K562 (cell line): ENCODE data around the gene KRT81. TPM values are rescaled to one million over a fixed set of nuclear protein-coding genes. Genes with fewer than 3 reads are reported as not detected.

ENCODE experiments used
- ATAC-seq: fragments of 200-7000 bp; cut with Tn5 transposase; 3 replicates; pipeline ENCODE4 v1.9.1; 2020; ENCODE audit warnings: moderate library complexity
- BruUV-seq: library from RNA; stranded (reverse); fragments of 400-500 nt; replicated peaks from 2 replicates; lab custom pipeline; 2021; lab: Mats Ljungman, UMichigan
- CTCF ChIA-PET: fragments of 300-600 bp; formaldehyde crosslinking; extraction: SDS; loops from one replicate; lab custom pipeline; 2021; ENCODE audit warnings: low intra/inter-chr PET ratio; lab: Yijun Ruan, JAX
- POLR2A ChIA-PET: fragments of 300-600, 350-650 bp; sonication (Branson Sonifier 250); formaldehyde crosslinking; extraction: SDS; loops from one replicate; lab custom pipeline; 2021; ENCODE audit warnings: antibody characterized with exemption, inconsistent platforms; lab: Yijun Ruan, JAX
- DNase-seq, 4 experiments: peaks; one replicate each; pipeline versions ENCODE4 v3.0.0 to v3.0.0-alpha.2; 2011 to 2018; ENCODE audit warnings: low spot score in 3 of 4, mixed read lengths in 3 of 4; ENCODE audit errors: extremely low read depth in 1 of 4
- FAIRE-seq: peaks from 2 replicates; lab custom pipeline; 2011; peaks lifted over from hg19 to GRCh38; lab: Jason Lieb, UNC
- H2AFZ ChIP-seq: 2 replicates; pipeline ENCODE4 v1.6.0; 2011; ENCODE audit warnings: low read depth, low read length, control low read depth, inconsistent platforms
- H3K27ac ChIP-seq: fragments of 200-600 bp; 3 replicates; pipeline ENCODE4 v1.8.0; 2011; ENCODE audit warnings: low read depth, mild to moderate bottlenecking, control low read depth, inconsistent platforms, low read length, moderate library complexity, mixed read lengths; ENCODE audit errors: extremely low read depth
- H3K27me3 ChIP-seq, 2 experiments: fragments of 300-600 bp in 1 of 2; 2 replicates in 1 of 2; 3 replicates in 1 of 2; pipeline versions ENCODE4 v1.6.0 to v1.8.0; 2011; ENCODE audit warnings: inconsistent platforms in 2 of 2, low read length in 2 of 2, mild to moderate bottlenecking in 1 of 2, mixed read lengths in 1 of 2, moderate library complexity in 1 of 2; ENCODE audit not compliant: control insufficient read depth in 2 of 2, insufficient read depth in 2 of 2
- H3K36me3 ChIP-seq: fragments of 300-600 bp; 3 replicates; pipeline ENCODE4 v1.8.0; 2011; ENCODE audit warnings: mild to moderate bottlenecking, low read length, inconsistent platforms; ENCODE audit not compliant: control insufficient read depth, insufficient read depth
- H3K4me1 ChIP-seq, 2 experiments: fragments of 200-600 bp in 1 of 2; replicated peaks in 1 of 2; 2 replicates in 1 of 2; 3 replicates in 1 of 2; pipeline versions ENCODE4 v1.5.1 to v1.8.0; 2011; ENCODE audit warnings: inconsistent platforms in 2 of 2, low read length in 2 of 2, mild to moderate bottlenecking in 1 of 2, mixed read lengths in 1 of 2, moderate library complexity in 1 of 2; ENCODE audit not compliant: control insufficient read depth in 2 of 2, insufficient read depth in 2 of 2
- H3K4me2 ChIP-seq: 2 replicates; pipeline ENCODE4 v1.6.1; 2011; ENCODE audit warnings: low read length, control low read depth, inconsistent platforms, mixed read lengths; ENCODE audit not compliant: insufficient read depth
- H3K4me3 ChIP-seq: fragments of 200-600 bp; sonication (generic), shearing (Covaris generic); 2 replicates; pipeline ENCODE4 v1.5.1; 2016; ENCODE audit warnings: control low read depth, inconsistent platforms
- H3K79me2 ChIP-seq: fragments of 200-600 bp; 3 replicates; pipeline ENCODE4 v1.8.0; 2011; ENCODE audit warnings: low read length, inconsistent platforms; ENCODE audit not compliant: control insufficient read depth, insufficient read depth
- H3K9ac ChIP-seq, 2 experiments: 2 replicates each; pipeline versions ENCODE4 v1.6.0 to v1.6.1; 2011; ENCODE audit warnings: low read depth in 2 of 2, low read length in 2 of 2, control low read depth in 1 of 2, inconsistent platforms in 1 of 2, mild to moderate bottlenecking in 1 of 2, mixed read lengths in 1 of 2; ENCODE audit not compliant: insufficient read depth in 1 of 2
- H3K9me1 ChIP-seq: one replicate; pipeline ENCODE4 v1.6.0; 2011; ENCODE audit warnings: inconsistent platforms, mild to moderate bottlenecking, low read length, moderate library complexity; ENCODE audit not compliant: control insufficient read depth, insufficient read depth
- H3K9me3 ChIP-seq: replicated peaks from 2 replicates; pipeline ENCODE4 v1.5.1; 2011; ENCODE audit warnings: low read depth, low read length, inconsistent platforms; ENCODE audit not compliant: control insufficient read depth, insufficient read depth
- H4K20me1 ChIP-seq: replicated peaks from 2 replicates; pipeline ENCODE4 v1.6.1; 2011; ENCODE audit warnings: low read length, inconsistent platforms, mixed read lengths; ENCODE audit not compliant: control insufficient read depth, insufficient read depth
- BCL6 ChIP-seq: fragments of 250-450 bp; sonication (Bioruptor Pico); IDR thresholded peaks from 2 replicates; pipeline ENCODE4 v1.4.0; 2020
- BRD4 ChIP-seq: fragments of 200-600 bp; sonication (generic); IDR thresholded peaks from 2 replicates; pipeline ENCODE4 v1.6.1; 2017; ENCODE audit warnings: inconsistent platforms
- ETV5 ChIP-seq: sonication (generic); formaldehyde crosslinking; IDR thresholded peaks from 2 replicates; pipeline ENCODE4 v1.4.0; 2020; ENCODE audit warnings: low read depth, mild to moderate bottlenecking, missing genetic modification reagents
- FOXP1 ChIP-seq: sonication (generic); formaldehyde crosslinking; IDR thresholded peaks from 2 replicates; pipeline ENCODE4 v1.8.0; 2022; ENCODE audit warnings: mild to moderate bottlenecking, missing genetic modification reagents
- HNRNPL ChIP-seq: fragments of 200-400 bp; formaldehyde crosslinking; IDR thresholded peaks from 2 replicates; pipeline ENCODE4 v1.6.1; 2017; ENCODE audit warnings: low read depth, mild to moderate bottlenecking, low read length
- NCOA2 ChIP-seq, 2 experiments: fragments of 450-650 bp; IDR thresholded peaks; 2 replicates each; pipeline ENCODE4 v1.6.1; 2018; ENCODE audit warnings: mild to moderate bottlenecking in 2 of 2, moderate library complexity in 1 of 2; ENCODE audit not compliant: partially characterized antibody in 2 of 2
- NCOA6 ChIP-seq: fragments of 450-650 bp; IDR thresholded peaks from 2 replicates; pipeline ENCODE4 v1.6.1; 2017; ENCODE audit warnings: mild to moderate bottlenecking
- POLR2AphosphoS2 ChIP-seq: IDR thresholded peaks from 2 replicates; pipeline ENCODE4 v1.6.1; 2012; ENCODE audit warnings: low read length, improper control_type of control experiment
- SIN3A ChIP-seq, 2 experiments: fragments of 150-350 bp in 1 of 2; IDR thresholded peaks; 2 replicates each; pipeline ENCODE4 v1.6.1; 2011 to 2016; ENCODE audit warnings: borderline replicate concordance in 2 of 2, low read depth in 2 of 2, low read length in 2 of 2, mild to moderate bottlenecking in 2 of 2, moderate library complexity in 2 of 2; ENCODE audit not compliant: control insufficient read depth in 1 of 2
- SNIP1 ChIP-seq: fragments of 450-650 bp; IDR thresholded peaks from 2 replicates; pipeline ENCODE4 v1.7.1; 2017; ENCODE audit warnings: low read depth, mild to moderate bottlenecking
- TAF15 ChIP-seq: fragments of 200-400 bp; formaldehyde crosslinking; IDR thresholded peaks from 2 replicates; pipeline ENCODE4 v1.6.1; 2017; ENCODE audit warnings: mild to moderate bottlenecking, low read depth, low read length, moderate library complexity
- ZKSCAN1 ChIP-seq: fragments of 150-350 bp; IDR thresholded peaks from 2 replicates; pipeline ENCODE4 v1.6.1; 2016; ENCODE audit warnings: low read depth, low read length
- ZNF124 ChIP-seq: sonication (generic); formaldehyde crosslinking; IDR thresholded peaks from 2 replicates; pipeline ENCODE4 v1.8.1; 2022; ENCODE audit warnings: missing genetic modification reagents
- ZNF133 ChIP-seq: fragments of 250-450 bp; sonication (Bioruptor Pico); IDR thresholded peaks from 2 replicates; pipeline ENCODE4 v1.4.0; 2020; ENCODE audit warnings: mild to moderate bottlenecking
- ZNF174 ChIP-seq: fragments of 250-450 bp; sonication (Bioruptor Pico); IDR thresholded peaks from 2 replicates; pipeline ENCODE4 v1.4.0; 2020; ENCODE audit warnings: mild to moderate bottlenecking
- ZNF263 ChIP-seq: sonication (generic); formaldehyde crosslinking; IDR thresholded peaks from 2 replicates; pipeline ENCODE4 v1.8.0; 2022; ENCODE audit warnings: mild to moderate bottlenecking, missing genetic modification reagents, borderline replicate concordance
- ZNF707 ChIP-seq: fragments of 250-450 bp; sonication (Bioruptor Pico); conservative IDR thresholded peaks from 2 replicates; pipeline ENCODE4 v1.8.0; 2022; ENCODE audit warnings: inconsistent platforms, mild to moderate bottlenecking, moderate library complexity
- WGBS: fragments of 100-300 bp; shearing (Covaris generic); methylation state at CpG from one replicate; pipeline ENCODE4 v1.1.6; 2016; ENCODE audit warnings: low coverage, mixed read lengths; ENCODE audit not compliant: insufficient coverage; ENCODE audit errors: missing lambda C conversion rate; 5-methylcytosine and 5-hydroxymethylcytosine counted together
- in situ Hi-C: fragments of 300-500 bp; cut with MboI; formaldehyde crosslinking; loops from 4 replicates; pipeline ENCODE4 v1.15.0; 2018; ENCODE audit warnings: inconsistent platforms, mixed read lengths
- intact Hi-C: fragments of 100-400 bp; cut with micrococcal nuclease; formaldehyde crosslinking; loops from 2 replicates; pipeline ENCODE4 v1.14.2; 2022
- polyA plus RNA-seq, 8 experiments: library from polyadenylated mRNA; depleted of rRNA in 4 of 8; stranded (reverse) in 5 of 8; unstranded in 3 of 8; fragments of >200 nt; fragmentation: Nextera tagmentation in 2 of 8; fragmentation: Illumina TruSeq in 1 of 8; extraction: Ambion mirVana in 2 of 8; extraction: Trizol in 1 of 8; gene quantifications; 2 replicates each; pipeline versions ENCODE4 v1.2.1 to v1.2.3, GENCODE V29; 2011 to 2014; ENCODE audit warnings: inconsistent platforms in 1 of 8, missing spikeins in 1 of 8
- total RNA-seq, 7 experiments: library from RNA; depleted of rRNA in 6 of 7; stranded (reverse); fragments of >200 nt in 6 of 7; fragmentation: Illumina TruSeq in 2 of 7; extraction: Trizol in 2 of 7; gene quantifications; 2 replicates each; pipeline versions ENCODE4 v1.2.1 to v1.2.3, GENCODE V29; 2011 to 2021; ENCODE audit warnings: low replicate concordance in 1 of 7
- TF ChIP-seq, protein P1 (sequence below), 3 experiments: IDR thresholded peaks in 2 of 3; conservative IDR thresholded peaks in 1 of 3; 2 replicates each; pipeline ENCODE4 v1.5.1; 2011 to 2012; ENCODE audit warnings: low read length in 3 of 3, mild to moderate bottlenecking in 3 of 3, control low read depth in 2 of 3, improper control_type of control experiment in 1 of 3, inconsistent platforms in 1 of 3, low read depth in 1 of 3, mixed read lengths in 1 of 3, moderate library complexity in 1 of 3; ENCODE audit not compliant: insufficient read depth in 2 of 3
- TF ChIP-seq, protein P2 (sequence below): sonication (generic); formaldehyde crosslinking; IDR thresholded peaks from 2 replicates; pipeline ENCODE4 v1.8.1; 2023; ENCODE audit warnings: mild to moderate bottlenecking, missing genetic modification reagents
- TF ChIP-seq, protein P3 (sequence below): sonication (generic); formaldehyde crosslinking; IDR thresholded peaks from 2 replicates; pipeline ENCODE4 v1.8.0; 2022; ENCODE audit warnings: mild to moderate bottlenecking, missing genetic modification reagents

Gene KRT81
- total and polyA plus RNA-seq, 9 of the 15 experiments (the other 6 are each of a cell fraction or from before 2014, with no cell fraction given): 0.27 TPM; not detected in 8

DNA sequence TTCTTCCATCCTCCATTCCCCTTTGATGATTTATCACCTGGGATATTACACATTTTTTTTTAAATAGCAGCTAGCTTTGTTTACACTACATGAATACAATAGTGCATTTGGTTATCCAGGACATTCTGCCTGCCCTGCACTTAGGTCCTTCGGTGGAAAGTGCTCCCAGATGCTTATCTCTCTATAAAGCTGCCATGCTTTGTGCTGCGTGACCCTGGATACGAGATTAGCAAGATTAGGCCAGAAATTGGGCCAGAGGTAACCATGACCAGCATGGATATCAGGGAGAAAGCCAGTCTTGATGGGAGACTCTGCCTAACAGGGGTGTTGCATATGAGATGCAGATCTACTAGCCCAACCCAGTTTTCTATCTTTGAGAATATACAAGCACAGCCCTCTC lies 42.0 kb upstream of the KRT81 start (continued):
- TF ChIP-seq, protein P1, sequence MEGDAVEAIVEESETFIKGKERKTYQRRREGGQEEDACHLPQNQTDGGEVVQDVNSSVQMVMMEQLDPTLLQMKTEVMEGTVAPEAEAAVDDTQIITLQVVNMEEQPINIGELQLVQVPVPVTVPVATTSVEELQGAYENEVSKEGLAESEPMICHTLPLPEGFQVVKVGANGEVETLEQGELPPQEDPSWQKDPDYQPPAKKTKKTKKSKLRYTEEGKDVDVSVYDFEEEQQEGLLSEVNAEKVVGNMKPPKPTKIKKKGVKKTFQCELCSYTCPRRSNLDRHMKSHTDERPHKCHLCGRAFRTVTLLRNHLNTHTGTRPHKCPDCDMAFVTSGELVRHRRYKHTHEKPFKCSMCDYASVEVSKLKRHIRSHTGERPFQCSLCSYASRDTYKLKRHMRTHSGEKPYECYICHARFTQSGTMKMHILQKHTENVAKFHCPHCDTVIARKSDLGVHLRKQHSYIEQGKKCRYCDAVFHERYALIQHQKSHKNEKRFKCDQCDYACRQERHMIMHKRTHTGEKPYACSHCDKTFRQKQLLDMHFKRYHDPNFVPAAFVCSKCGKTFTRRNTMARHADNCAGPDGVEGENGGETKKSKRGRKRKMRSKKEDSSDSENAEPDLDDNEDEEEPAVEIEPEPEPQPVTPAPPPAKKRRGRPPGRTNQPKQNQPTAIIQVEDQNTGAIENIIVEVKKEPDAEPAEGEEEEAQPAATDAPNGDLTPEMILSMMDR (IDR thresholded peaks at IDR 0.05 in 2 of 3, conservative IDR thresholded peaks at IDR 0.05 in 1 of 3; ENCODE audit: insufficient read depth in 2 of 3, low read depth in 1 of 3, low read length in 3 of 3): no peak
- TF ChIP-seq SNIP1 (no peak), SIN3A (IDR thresholded peaks at IDR 0.05; ENCODE audit: borderline replicate concordance in 2 of 2, control insufficient read depth in 1 of 2, low read depth in 2 of 2, low read length in 2 of 2) (no peak), NCOA6 (no peak), TAF15 (no peak), HNRNPL (no peak), BRD4 (no peak), ZNF707 (CRISPR knock-in tag) (no peak), ZNF263 (CRISPR knock-in tag) (no peak)

DNA sequence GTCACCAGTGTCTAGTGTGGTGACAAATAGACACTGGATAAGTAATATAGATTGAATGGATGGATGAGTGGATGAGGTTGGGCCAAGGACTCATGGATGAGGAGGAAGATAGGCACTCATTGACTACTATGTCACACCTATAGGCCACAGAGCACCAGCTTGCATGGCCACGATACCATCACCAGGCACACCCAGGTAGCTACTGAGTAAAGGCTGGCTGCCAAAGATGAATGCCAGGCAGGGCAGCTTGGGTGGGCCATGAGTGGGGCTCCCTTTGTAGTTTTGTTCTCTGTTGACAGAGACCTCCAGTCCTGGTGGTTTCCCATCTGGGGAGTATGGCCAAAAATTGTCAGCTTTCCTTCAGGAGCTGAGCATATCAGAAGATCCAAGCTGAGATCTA lies 41.0 kb upstream of the KRT81 start:
- Histone ChIP-seq H3K9ac (no peak overlapping the region), H3K36me3 (no peaks in the 10 kb centered on the region), H3K9me3 (no peaks in the 10 kb centered on the region), H2AFZ (no peak overlapping the region), H3K79me2 (no peaks in the 10 kb centered on the region), H3K9me1 (no peaks in the 10 kb centered on the region), H3K4me2 (no peak overlapping the region), H3K27ac (no peak overlapping the region), H3K27me3 (peaks cover 0 to 10% of the 10 kb centered on the region in 2 experiments; a peak in 1 of 5 replicates), H4K20me1 (no peaks in the 10 kb centered on the region), H3K4me3 (no peak overlapping the region), H3K4me1 (no peaks in the 10 kb centered on the region)
- in situ Hi-C loops (no loop called here), intact Hi-C loops (no loop called here)
- BruUV-seq: no TSS peak
- CTCF ChIA-PET: no interaction called here
- FAIRE-seq (no peak), DNase-seq (no peak), ATAC-seq (no peak)
- 0% methylated on average over 1 of the region's 1 CpG for WGBS
- POLR2A ChIA-PET: no interaction called here
- TF ChIP-seq ZNF124 (CRISPR knock-in tag) (no peak), FOXP1 (CRISPR knock-in tag) (no peak), NCOA2 (IDR thresholded peaks at IDR 0.05; ENCODE audit: partially characterized antibody in 2 of 2) (no peak), ZKSCAN1 (no peak), ZNF174 (no peak), ETV5 (CRISPR knock-in tag) (no peak), POLR2AphosphoS2 (no peak), ZNF133 (CRISPR knock-in tag) (no peak), BCL6 (CRISPR knock-in tag) (no peak)
- TF ChIP-seq, protein P2, sequence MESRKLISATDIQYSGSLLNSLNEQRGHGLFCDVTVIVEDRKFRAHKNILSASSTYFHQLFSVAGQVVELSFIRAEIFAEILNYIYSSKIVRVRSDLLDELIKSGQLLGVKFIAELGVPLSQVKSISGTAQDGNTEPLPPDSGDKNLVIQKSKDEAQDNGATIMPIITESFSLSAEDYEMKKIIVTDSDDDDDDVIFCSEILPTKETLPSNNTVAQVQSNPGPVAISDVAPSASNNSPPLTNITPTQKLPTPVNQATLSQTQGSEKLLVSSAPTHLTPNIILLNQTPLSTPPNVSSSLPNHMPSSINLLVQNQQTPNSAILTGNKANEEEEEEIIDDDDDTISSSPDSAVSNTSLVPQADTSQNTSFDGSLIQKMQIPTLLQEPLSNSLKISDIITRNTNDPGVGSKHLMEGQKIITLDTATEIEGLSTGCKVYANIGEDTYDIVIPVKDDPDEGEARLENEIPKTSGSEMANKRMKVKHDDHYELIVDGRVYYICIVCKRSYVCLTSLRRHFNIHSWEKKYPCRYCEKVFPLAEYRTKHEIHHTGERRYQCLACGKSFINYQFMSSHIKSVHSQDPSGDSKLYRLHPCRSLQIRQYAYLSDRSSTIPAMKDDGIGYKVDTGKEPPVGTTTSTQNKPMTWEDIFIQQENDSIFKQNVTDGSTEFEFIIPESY (CRISPR knock-in tag): no peak
- TF ChIP-seq, protein P3, sequence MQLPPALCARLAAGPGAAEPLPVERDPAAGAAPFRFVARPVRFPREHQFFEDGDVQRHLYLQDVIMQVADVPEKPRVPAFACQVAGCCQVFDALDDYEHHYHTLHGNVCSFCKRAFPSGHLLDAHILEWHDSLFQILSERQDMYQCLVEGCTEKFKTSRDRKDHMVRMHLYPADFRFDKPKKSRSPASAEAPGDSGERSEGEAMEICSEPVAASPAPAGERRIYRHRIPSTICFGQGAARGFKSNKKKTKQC (CRISPR knock-in tag): no peak
